HG02798 (cell line): ENCODE measurements around the gene SPPL3.

Source experiments
- ATAC-seq: cut with Tn5 transposase; IDR thresholded peaks from one replicate; pipeline ENCODE4 v1.9.1; 2021; ENCODE audit warnings: mild to moderate bottlenecking; ENCODE audit not compliant: unreplicated experiment, poor library complexity

The SPPL3 gene

DNA sequence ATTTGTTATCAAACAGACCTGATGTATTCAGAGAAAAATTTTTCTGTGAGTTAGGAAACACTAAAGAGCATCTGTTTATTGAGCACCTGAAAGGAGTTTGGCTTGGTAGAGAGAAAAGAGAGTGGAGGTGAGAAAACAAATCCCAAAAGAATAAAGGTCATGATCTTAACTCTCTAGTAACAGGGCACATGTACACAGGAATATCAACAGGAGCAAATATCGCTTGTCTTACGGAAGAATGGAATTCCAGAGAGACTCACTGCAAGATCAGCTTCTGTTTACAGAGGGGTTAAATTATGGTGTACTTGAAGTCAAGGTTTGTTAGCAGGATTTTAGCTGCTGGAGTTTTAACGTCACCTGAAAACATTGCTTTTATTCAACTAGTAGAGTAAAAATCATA lies 78.8 kb downstream of the SPPL3 start:
- ATAC-seq: no peak

DNA sequence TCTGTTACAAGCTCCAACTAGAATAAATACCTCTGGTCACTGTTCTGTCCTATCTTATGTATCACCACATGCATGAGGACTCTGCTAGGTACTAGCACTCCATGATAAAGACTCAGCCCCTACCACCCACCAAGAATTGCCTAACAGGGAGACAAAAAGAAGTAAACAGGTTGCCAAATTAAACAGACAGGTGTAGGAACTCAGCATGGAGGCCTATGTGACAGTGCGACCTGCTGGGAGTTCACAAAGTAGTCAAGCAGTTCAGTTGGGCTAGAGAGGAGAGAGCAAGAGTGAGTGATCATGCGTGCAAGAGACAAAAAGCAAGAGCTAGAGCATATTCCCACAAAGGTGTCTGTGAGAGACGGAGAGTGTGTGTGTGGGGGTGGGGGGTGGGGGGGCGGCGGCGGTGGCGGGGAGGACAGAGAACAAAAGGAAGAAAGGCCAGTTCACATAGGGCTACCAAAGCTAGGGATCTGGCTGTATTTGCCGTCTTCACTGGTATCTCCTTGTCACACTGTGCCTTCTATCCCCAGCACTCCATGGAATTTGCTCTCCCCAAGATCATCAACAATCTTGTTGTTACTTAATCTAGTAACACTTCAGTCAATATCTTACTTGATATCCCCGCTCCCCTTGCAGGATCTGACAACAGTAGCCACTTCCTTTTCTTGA lies 81.2 kb downstream of the SPPL3 start:
- ATAC-seq: no peak

DNA sequence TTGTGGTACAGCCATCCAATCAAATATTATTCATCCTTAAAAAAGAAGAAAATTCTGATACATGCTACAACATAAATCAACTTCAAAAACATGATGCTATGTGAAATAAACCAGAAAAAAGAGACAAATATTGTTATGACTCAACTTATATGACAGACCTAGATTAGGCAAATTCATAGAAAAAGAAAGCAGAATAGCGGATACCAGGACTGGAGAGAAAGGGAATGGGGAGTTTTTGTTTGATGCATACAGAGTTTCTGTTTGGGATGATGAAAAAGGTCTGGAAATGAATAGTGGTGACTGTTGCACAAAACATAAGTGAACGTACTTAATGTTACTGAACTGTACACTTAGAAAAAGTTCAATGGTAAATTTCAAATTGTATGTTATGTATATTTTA lies 82.3 kb downstream of the SPPL3 start:
- no peak for ATAC-seq

DNA sequence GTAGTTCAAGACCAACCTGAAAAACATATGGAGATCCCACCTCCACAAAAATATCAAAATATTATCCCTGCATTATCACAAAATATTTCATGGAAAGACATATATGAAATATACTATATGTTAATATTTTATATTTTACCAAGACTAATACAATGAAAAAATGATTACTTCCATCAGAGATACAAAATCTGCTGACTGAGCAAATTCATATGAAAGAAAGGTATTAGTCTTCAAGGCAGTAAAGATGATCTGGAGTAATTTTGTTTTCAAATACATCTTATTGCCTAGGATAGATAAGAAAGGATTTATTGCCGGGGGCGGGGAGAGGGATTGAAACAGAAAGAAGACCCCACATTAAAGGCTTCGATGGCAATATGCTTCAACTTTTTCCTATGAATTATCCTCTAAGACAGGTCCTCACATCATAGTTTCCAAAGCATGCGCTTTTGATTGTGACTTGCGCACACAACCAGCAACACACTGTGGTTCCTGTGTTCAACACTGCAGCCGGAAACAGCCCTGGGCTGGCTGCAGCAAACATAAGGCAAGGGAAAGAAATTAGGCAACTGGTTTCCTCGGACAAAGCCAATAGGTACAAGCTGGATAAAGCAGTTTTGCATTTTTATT lies 83.2 kb downstream of the SPPL3 start:
- ATAC-seq: no peak

DNA sequence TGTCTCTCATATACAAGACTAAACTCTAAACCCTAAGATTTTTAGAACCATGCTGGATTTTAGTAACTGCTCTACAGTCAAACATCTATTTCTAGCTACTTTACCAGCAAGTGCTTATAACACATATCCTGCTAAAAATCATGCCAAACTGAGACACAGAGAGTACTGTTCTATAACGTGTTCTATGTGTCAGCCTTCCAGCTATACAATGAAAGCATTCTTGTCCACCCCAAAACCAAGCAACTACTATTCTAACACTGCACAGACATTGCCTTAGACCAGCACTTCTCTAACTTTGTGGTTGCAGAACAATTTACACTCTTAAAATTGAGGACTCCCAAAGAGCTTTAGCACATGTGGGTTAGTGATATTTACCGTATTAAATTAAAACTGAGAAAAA lies 85.7 kb downstream of the SPPL3 start:
- ATAC-seq: no peak

DNA sequence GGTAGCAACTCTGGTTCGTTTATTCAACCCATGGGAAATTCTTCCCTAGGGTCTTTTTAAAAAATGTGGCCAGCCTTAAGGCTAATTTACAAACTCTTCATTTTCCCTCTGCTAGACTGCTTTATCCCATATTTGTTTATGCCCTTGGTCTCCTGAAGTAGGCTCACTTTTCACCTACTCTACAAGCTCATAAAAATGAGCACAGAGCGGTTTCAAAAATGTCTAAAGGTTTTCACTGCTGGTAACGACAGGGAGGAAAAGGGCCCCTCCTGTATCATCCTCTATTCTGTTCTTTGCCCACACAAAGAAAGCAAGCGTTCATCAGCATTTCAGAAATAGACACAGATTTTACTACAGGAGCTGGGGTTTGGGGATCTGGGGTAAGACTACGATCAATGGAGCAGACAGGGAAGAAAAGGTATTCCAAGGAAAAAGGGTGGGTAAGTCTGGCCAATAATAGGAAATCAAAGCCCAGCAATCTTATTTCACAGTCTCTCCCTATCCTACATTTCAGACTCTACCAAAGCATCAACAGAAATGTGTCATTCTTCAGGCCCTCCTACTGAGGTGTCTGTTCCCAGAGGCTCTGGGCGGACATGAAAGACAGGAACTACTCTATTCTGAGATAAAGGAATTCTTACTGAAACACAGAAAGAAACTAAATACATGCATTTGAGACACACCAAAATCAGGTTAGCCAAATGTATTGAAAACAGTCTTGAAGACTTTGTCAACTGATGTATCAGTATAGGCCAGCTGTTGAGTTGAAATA lies 86.4 kb downstream of the SPPL3 start:
- ATAC-seq: no peak

DNA sequence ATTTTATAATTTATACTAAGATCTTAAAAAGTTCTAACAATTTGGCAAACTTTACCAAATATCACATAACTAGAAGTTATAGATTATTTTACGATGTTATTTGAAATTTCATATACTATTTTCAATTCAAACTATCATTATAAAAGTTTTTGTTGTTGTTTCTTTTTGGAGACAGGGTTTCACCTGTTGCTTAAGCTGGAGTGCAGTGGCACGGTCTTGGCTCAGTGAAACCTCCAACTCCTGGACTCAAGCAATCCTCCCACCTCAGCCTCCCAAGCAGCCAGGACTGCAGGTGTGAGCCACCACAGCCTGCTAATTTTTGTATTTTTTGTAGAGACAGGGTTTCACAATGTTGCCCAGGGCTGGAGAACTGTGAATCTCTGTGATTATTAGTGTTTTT lies 87.8 kb downstream of the SPPL3 start:
- ATAC-seq: no peak

DNA sequence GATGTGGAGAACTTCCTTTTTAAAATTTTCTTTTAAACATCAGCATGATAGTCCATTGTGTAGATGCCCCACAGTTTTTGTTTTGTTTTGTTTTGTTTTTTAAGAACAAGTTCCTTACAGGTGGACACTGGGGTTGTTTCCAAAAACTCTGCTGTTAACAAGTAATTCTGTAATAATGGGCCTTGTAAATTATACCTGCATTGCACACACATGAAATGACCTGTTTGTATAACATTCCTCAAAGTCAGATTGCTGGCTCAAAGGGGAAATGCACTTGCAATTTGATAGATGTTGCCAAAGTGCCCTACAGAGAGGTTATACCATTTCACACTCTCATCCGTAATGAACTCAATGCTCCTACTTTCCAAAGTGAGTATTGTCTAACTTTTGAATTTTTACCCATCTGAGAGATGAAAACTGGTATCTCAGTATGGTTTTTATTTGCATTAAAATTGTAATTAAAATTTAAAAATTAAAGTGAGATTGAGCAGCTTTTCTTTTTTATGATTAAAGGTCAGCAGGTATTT lies 89.2 kb downstream of the SPPL3 start:
- no peak for ATAC-seq

DNA sequence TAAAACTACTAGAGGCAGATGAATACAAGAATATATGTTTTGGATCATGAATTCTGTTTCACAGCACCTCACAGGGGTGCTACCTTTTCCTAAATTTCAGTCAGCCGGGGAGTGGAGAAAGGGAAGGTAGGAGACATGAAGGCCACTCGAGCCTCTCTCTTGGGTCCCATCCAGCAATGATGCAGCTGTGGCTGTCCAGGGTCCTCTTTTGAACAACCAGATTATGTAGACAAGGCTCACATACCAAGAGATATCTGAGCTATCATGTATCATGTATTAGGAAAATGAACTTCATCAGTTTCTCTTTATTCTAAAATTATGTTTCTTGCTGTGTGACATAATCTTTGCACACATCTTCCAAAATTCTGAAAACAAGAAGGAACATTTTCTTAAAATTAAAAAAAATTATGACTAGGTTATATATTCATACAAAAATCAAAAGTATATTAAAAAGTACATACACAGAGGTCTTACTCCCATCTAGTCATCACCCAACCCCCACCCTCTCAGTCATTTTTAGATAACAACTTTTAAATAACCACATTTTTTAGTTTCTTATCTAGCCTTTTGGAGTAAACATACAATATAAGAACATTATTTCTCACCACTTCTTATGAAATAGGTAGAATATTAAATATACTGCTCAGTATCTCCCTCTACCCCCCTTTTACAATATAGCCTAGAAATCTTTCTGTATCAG lies 89.8 kb downstream of the SPPL3 start:
- no peak for ATAC-seq

DNA sequence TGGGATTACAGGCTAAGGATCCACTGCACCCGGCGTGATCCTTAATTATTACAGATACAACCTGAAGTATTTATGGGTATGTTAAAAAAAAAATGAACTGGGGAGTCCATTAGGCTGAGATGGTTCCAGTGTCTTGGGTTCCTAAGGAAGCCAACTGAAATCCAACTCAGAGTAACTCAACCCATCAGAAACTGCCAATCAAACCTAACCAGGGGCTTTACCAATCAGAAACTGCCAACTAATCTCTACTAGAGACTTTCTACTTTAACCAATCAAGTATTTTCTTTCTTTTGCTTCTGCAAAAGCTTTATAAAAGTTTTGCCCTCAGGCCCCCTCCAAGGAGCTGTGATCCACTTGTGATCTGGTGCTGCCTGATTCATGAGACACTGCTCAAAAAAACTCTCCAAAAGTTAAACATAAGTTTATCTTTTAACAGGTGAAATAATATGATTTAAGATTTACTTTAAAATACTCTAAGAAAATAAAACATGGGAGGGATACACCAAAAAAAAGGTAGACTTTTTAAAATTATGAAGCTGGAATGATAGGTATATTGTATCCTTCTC lies 90.5 kb downstream of the SPPL3 start:
- no peak for ATAC-seq

DNA sequence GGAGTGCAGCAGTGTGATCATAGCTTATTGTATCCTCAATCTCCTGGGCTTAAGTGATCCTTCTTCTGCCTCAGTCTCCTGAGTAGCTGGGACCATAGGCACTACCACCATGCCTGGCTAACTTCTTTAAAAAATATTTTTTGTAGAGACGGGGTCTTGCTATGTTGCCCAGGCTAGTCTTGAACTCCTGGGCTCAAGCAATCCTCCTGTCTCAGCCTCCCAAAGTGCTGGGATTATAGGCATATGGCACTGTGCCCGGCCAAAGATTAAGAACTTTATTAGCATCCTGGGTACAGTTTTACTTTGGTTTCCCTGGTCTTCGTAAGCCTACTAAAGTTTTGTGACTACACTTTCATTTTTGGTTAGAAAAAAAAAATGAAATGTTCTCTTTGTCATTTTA lies 94.1 kb downstream of the SPPL3 start:
- no peak for ATAC-seq

DNA sequence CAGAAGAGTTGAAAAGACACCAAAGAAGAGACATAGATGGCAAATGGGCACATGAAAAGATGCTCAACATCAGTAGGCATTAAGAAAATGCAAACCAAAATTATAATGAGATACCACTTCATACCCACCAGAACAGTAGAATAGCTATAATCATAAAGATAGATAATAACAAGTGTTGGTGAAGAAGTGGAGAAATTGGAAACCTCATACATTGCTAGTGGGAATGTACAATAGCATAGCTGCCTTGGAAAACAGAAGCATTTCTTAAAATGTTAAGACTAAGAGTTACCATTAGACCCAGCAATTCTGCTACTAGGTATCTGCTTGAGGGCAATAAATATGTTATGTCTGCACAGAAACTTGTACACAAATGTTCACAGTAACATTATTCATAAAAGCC lies 99.7 kb downstream of the SPPL3 start:
- ATAC-seq: no peak

DNA sequence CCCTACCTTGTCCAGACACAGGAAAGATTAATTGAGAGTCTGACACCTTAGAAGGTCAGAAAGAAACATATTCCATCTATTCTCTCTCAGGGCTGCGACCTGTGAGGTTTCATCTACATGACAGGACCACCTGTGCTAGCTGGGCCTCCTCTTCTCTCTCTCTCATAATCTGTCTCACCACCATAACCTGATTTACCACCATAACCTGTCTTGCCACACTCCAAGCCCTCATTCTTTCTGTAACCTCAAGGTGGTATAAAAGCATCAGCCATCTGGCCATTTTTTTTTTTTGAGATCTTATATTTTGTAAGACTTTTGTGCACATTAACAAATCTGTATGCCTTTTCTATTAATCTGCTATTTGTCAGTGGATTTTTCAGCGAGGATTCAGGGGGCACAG lies 103.0 kb downstream of the SPPL3 start:
- ATAC-seq: no peak

DNA sequence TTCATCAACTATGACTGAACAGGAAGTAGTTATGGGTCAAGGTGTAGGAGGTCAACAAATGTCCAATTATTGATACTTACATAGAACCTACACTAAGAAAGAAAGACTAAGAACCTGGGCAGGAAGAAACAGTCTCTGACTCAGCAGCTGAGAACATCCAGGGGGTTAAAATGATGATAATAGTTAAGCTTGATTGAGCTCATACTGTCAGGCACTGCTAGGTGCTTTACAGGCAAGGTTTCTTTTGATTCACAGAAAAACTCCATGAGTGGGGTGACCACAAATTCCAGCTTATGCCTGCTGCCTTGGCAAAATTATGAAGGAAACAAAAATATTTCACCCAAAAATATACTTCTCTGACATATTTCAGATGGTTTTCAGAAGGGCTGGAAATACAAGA lies 103.5 kb downstream of the SPPL3 start:
- no peak for ATAC-seq

DNA sequence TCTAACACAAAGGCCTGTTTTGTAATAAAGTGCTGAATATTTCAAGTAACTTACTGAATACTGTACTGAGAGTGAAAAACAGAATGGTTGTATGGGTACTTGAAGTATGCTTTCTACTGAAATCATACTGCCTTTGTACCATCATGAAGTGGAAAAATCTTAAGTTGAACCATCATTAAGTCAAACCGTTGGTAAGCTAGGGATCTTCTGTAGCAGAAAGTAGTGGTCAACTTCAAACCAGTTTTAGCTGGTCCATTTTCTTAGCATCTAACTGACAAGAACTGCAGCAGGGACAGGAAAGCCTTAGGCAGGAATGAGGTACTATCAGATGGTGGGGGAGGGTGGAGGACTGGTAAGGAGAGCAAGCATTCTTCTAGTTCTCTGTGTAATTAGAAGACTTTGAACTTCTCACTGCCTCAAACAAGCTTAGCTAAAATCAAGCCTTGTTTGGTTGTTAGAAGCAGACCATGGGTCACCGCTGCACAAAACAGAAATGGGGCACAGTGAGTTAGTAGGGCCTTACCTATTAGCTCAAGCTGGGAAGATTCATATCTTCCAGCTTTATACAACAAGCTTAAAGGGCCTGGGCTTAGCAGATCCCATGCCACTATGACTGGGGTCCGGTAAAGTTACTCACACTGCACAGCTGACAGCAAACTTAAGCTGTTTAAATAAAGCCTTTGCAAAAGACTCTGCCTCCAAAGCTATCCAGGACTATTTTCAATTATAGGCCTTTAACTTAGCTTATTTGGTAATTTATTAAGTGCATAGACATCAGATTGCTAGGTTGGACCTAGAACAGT lies 104.7 kb downstream of the SPPL3 start:
- ATAC-seq: no peak

DNA sequence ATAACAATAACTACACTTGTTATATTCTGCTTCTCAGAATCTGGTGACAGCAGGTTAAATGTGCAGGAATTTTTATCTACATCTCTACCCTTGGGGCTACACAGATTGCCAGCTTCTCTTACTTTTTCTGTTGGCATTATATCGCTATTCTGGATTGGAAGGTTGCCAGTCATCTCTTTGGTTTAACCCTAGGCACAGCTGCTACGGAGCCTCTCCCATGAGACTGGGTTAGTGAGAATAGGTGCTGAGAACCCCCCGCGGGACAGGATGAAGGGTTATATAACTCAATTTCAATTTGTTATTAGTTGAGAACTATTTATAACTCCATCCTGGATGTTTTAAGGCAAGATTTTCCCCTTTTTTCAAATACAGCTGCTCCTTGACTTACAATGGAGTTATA lies 105.5 kb downstream of the SPPL3 start:
- ATAC-seq: no peak

DNA sequence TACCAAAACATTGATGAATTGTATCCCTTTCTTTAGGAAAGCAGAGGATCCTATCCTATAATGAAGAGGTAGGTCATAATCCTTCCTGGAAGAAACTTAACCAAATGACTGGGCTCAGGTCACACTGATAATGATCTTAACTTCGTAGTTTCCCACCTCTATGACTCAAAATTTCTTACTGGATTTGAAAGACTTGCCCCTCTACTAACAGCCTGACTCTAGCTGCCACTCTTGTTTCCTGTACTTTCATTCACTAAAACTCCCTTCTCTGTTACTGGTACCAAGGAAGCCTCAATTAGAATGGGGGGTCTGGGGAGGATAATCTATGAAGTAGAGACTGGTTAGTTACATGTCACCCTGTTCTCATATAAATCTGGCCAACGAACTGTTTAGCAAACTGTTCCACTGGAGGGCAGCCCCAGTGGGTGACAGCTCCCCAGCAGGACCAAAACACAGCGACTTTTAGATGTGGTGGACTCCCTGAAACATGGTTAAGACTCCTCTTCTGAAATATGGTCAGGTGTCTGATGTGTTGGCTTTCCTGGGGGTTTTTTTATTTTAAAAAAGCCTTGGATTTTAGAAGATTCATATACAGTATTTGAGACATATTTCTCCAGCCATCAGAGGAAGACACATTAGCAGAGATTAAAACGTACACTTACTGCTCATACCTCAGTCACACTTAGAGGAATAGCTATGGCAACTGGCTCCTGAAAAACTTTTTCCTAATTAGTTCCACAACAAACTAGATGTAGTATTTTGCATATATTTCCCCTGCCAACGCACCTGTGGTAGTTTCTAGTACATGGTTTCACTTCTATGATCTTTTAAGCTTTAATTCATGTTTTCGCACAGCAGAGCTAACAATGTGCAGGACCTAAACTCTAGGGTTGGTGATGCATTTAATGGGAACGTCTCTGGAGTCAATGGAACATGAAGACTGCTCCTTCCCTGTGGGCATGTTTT lies 106.2 kb downstream of the SPPL3 start:
- peak; percentile 35 for ATAC-seq

DNA sequence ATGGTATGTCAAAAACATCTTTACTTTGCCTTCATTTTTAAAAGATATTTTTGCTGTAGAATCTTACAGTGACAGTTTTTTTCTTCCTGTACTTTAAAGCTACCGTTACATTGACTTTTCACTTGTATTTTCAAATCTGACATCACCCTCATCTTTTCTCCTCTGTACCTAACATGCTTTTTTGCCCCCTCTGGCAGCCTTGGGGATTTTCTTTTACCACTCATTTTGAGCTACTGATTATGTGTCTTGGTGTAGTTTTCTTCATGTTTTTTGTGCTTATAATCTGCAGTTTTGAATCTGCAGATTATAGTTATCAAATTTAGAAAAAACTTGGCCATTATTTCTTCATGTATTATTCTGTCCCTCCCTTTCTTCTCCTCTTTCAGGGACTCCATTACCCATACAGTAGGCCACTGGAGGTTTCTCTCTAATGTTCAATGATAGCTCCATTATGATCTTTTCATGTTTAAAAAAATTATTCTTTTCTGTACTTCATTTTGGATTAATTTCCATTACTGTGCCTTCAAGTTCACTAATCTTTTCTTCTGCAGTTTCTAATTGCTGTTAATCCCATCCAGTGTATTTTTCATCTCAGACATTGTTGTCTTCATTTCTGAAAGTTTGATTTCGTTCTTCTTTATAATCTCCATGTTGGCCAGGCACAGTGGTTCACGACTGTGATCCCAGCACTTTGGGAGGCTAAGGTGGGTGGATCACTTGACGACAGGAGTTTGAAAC lies 108.5 kb downstream of the SPPL3 start:
- ATAC-seq: no peak
